Panc1 (cell line): ENCODE data around the gene SSNA1. TPM values are rescaled to one million over a fixed set of nuclear protein-coding genes. Genes with fewer than 3 reads are reported as not detected.

ENCODE experiments used
- ATAC-seq: fragments of 200-7000 bp; cut with Tn5 transposase; 2 replicates; pipeline ENCODE4 v1.9.1; 2020; ENCODE audit warnings: mild to moderate bottlenecking, moderate library complexity
- BruUV-seq: library from RNA; stranded (reverse); fragments of 400-500 nt; replicated peaks from 2 replicates; lab custom pipeline; 2021; lab: Mats Ljungman, UMichigan
- CTCF ChIA-PET: fragments of 300-600 bp; sonication (Branson Sonifier 250); formaldehyde crosslinking; loops from one replicate; lab custom pipeline; 2022; ENCODE audit warnings: antibody characterized with exemption; lab: Charles Lee
- POLR2A ChIA-PET: fragments of 300-600 bp; sonication (Branson Sonifier 250); formaldehyde crosslinking; loops from one replicate; lab custom pipeline; 2022; ENCODE audit warnings: antibody characterized with exemption; lab: Charles Lee
- DNase-seq: peaks from one replicate; pipeline ENCODE4 v3.0.0-alpha.2; 2010; ENCODE audit warnings: low read depth, low spot score
- H3K27ac ChIP-seq: 2 replicates; pipeline ENCODE4 v1.5.1; 2011; ENCODE audit warnings: mild to moderate bottlenecking, low read length, inconsistent platforms
- H3K27me3 ChIP-seq: fragments of 200-500 bp; sonication (Bioruptor generic); 2 replicates; pipeline ENCODE4 v1.6.0; 2014; ENCODE audit warnings: low read length, inconsistent platforms; ENCODE audit not compliant: control insufficient read depth, insufficient read depth
- H3K36me3 ChIP-seq: fragments of 200-500 bp; sonication (Bioruptor generic); 2 replicates; pipeline ENCODE4 v1.5.1; 2014; ENCODE audit warnings: inconsistent platforms, mild to moderate bottlenecking, low read length, moderate library complexity; ENCODE audit not compliant: control insufficient read depth, insufficient read depth
- H3K4me1 ChIP-seq: 2 replicates; pipeline ENCODE4 v1.5.1; 2011; ENCODE audit warnings: inconsistent platforms, mild to moderate bottlenecking, low read length, moderate library complexity; ENCODE audit not compliant: control insufficient read depth, insufficient read depth
- H3K4me3 ChIP-seq, 2 experiments: 2 replicates each; pipeline ENCODE4 v1.5.1; 2011 to 2012; ENCODE audit warnings: low read depth in 2 of 2, low read length in 2 of 2, mild to moderate bottlenecking in 2 of 2, inconsistent platforms in 1 of 2, moderate library complexity in 1 of 2
- H3K9me3 ChIP-seq: fragments of 200-500 bp; sonication (Bioruptor generic); 2 replicates; pipeline ENCODE4 v1.5.1; 2014; ENCODE audit warnings: low read depth, mild to moderate bottlenecking, inconsistent platforms, low read length, moderate library complexity; ENCODE audit not compliant: control insufficient read depth, insufficient read depth
- CTCF ChIP-seq: fragments of 450-650 bp; IDR thresholded peaks from 2 replicates; pipeline ENCODE4 v1.5.1; 2017; ENCODE audit warnings: mild to moderate bottlenecking
- POLR2AphosphoS5 ChIP-seq: IDR thresholded peaks from 2 replicates; pipeline ENCODE4 v1.6.1; 2012; ENCODE audit warnings: mild to moderate bottlenecking, low read depth, low read length, moderate library complexity
- REST ChIP-seq, 2 experiments: IDR thresholded peaks; 2 replicates each; pipeline ENCODE4 v1.6.1; 2011 to 2012; ENCODE audit warnings: low read depth in 2 of 2, control low read depth in 1 of 2, low read length in 1 of 2, mild to moderate bottlenecking in 1 of 2, moderate library complexity in 1 of 2; ENCODE audit not compliant: insufficient read depth in 1 of 2
- SIN3A ChIP-seq: IDR thresholded peaks from 2 replicates; pipeline ENCODE4 v1.6.1; 2012; ENCODE audit warnings: low read depth, mild to moderate bottlenecking, low read length, moderate library complexity, borderline replicate concordance; ENCODE audit not compliant: insufficient read depth
- TCF7L2 ChIP-seq: IDR thresholded peaks from 2 replicates; pipeline ENCODE4 v1.6.1; 2011; ENCODE audit warnings: mild to moderate bottlenecking, low read depth, low read length, inconsistent platforms
- in situ Hi-C: cut with HindIII; loops from 2 replicates; pipeline ENCODE4 v1.10.0; 2016; ENCODE audit warnings: low sequenced_read_pairs, low pct_unique_long_range_greater_than_20kb
- intact Hi-C: fragments of 100-400 bp; cut with micrococcal nuclease; formaldehyde crosslinking; loops from one replicate; pipeline ENCODE4 v1.10.0; 2022; ENCODE audit not compliant: unreplicated experiment
- total RNA-seq: library from RNA; stranded (reverse); gene quantifications from one replicate; pipeline ENCODE4 v1.2.1, GENCODE V29; 2021; ENCODE audit not compliant: unreplicated experiment

The SSNA1 gene
- total RNA-seq, 1 experiment from 2014 or later: 86.9 TPM

- H3K27me3 ChIP-seq: no peaks in the 10 kb centered on the region
- ATAC-seq (no peak), DNase-seq (no peak)
- no peak overlapping the region for H3K4me3 ChIP-seq
- no TSS peak for BruUV-seq
- H3K4me1 ChIP-seq: peaks cover 6% of the 10 kb centered on the region
- in situ Hi-C loops: no loop called here
- H3K27ac ChIP-seq: no peak overlapping the region
- no peaks in the 10 kb centered on the region for H3K9me3 ChIP-seq
- ChIA-PET POLR2A (no interaction called here), CTCF (no interaction called here)
- no peak for TF ChIP-seq TCF7L2
- intact Hi-C loops: no loop called here
- no peaks in the 10 kb centered on the region for H3K36me3 ChIP-seq
Measured at GRCh38 chr9:137171149-137171900, 17.2 kb upstream of the SSNA1 start.

DNA sequence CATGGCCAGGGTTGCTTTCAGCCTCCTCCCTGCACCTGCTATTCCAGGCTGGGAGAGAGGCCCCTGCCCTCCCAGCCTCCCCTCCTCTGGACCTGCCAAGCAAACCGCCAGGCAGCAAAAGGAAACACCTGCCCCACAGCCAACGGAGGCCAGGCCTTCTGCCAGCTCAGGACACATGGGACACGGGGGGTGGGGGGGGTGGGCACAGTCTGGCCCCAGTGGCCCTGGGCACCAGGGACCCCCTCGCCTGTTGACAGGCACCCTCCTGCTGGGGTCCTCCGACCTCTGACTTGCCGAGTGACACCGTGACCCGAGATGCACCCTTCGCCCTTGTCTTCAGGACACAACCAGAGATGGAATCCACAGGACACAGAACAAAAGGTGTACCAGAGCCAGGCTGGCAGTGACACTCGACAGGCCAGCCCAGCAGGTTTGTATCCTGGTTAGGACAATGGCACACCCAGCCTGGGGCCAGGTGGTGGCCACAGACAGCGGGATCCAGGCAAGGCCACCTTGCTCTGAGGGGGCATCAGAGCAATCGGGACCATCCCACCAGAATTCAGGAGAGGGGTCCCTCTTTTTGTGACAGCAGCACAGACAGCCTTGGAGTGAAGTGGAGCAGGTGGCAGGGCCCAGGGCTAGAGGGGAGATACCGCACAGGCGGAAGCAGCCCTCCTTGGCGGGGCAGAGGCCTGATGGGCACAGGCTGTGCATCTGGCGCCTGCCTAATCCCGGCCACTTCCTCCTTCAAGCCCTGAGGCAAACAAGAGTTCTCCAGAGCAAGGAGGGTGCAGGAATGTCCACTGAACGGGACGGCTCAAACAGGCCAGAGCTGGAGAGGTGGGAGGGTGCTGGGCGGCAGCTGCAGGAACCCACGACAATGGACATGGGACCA, 15.3 kb upstream of the SSNA1 start:
- no peak for TF ChIP-seq TCF7L2
- TF ChIP-seq POLR2AphosphoS5: no peak
- TF ChIP-seq SIN3A: no peak
- TF ChIP-seq REST (IDR thresholded peaks at IDR 0.05; ENCODE audit: insufficient read depth in 1 of 2, low read depth in 2 of 2, low read length in 1 of 2): no peak
- TF ChIP-seq CTCF: no peak
- in situ Hi-C loops (no loop called here), intact Hi-C loops (no loop called here)
- Histone ChIP-seq H3K4me1 (peaks cover 6% of the 10 kb centered on the region), H3K27me3 (no peaks in the 10 kb centered on the region), H3K36me3 (no peaks in the 10 kb centered on the region), H3K4me3 (no peak overlapping the region), H3K27ac (no peak overlapping the region), H3K9me3 (no peaks in the 10 kb centered on the region)
- no TSS peak for BruUV-seq
- ATAC-seq (no peak), DNase-seq (no peak)
- CTCF ChIA-PET: no interaction called here
- POLR2A ChIA-PET: no interaction called here
